ENCODE measurements around the gene CSTF2.

Gene CSTF2

DNA sequence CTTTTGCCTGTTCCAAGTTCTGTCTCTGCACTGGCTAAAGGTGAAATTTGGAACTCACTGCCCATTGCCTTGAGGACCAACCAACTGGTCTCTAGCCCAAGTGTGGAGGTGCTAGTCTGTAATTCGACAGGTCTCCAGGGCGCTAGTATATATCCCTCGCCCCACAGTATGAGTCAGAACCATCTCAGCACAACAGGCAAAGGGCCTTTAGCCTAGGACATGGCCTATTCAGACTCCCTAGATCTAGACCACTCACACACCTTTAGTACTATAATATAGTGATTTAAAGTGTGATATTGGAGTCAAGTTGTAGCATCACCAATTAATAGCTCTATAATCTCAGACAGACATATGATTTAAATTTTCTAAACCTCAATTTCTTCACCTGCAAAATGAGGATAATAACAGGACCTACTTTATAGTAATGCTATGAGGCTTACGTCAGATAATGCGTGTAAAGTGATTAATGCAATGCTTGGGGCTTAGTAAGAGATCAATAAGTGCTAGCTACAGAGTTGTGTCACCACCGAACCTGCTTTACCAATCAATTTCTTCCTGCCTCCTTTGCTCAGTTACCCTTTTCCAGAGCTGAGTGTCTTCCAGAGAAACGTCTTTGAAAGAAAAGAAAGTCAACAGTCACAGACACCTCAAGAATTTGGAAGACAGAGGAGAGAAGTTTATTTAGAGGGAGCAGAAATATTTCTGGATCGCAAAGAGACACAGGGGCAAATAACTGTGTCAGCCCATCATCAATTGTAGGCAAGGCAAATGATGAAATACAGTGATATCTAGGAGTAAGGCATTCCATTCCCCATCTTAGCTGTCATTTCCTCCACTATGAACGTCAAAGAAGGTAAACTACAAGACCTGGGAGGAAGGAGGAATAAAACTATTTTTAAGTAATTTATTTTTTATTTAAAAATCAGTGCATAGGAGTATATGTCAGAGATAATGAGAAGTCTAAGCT, 51.7 kb downstream of the CSTF2 start:
- no peak for DNase-seq (ENCODE audit: low read depth)

DNA sequence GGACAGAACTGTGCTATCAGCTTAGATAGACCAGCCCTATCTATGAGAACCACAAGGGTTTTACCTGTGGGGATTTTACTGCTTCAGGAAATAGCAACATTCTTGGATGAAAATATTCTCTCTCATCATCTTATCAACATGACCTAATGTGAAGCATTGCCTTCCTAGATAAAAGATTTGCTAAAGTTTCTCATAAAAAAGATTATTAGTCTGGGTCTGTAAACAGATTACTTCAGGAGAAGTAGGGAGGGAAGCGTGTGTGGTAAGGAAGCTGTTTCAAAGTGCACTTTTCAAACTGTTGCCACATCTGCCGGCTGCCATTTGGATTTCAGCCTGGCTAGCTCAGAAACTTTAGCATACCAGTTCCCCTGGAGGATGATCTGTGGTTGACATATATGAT, 54.1 kb downstream of the CSTF2 start, which contains the start of gene NOX1:
NOX1 (minus strand) TSS at position 35 of the 400 bp plus-strand sequence. CDS start 220 bp downstream, outside the sequence.
- no peak for DNase-seq (ENCODE audit: low read depth)

DNA sequence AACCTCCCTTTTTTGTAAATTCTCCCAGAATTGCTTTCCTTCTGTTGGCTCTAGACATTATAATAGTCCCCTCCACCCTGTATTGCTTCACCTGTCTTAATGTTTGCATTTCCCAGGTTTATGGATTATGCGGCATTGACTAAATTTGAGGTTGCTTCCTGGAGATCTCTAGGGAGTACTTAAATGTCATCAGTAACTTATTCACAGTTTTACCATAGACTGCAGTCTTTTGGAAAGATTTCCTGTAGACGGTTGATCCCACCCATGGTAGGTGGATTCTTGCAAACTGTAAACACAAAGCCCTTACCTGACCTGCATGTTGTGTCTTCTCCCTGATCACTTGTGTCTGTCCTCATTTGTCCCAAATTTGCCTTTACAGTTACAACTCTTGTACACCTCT, 60.2 kb downstream of the CSTF2 start:
- DNase-seq (ENCODE audit: low read depth) = no peak

DNA sequence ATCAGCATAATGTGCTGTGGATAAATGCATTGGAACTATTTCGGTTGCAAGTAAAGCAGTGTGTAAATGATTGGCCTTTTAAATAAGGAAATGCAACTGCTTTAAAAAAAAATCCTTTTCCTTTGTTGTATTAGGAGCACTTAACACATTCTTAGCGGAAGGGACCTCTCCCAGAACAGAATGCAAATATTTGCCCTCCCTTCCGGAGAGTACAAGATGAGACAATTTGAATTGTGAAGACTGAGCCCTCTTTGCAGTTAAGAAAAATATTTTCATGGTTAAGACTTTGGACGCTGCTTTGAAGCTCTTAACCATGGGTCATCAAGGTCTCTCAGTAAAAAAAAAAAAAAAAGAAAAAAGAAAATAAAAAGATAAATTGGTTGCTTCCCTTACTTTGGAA, 63.5 kb downstream of the CSTF2 start:
- no peak for DNase-seq (ENCODE audit: low read depth)

Data from T-helper 22 cell (primary cell).